ENCODE measurements around the gene SLC25A36.

The SLC25A36 gene

GRCh38 chr3:140913728-140914127 lies 27.9 kb upstream of the SLC25A36 start:
- DNase-seq, result no peak
- Histone ChIP-seq H3K4ac (ENCODE audit: low read depth, low read length) (no peak overlapping the region), H3K18ac (ENCODE audit: low read length) (no peak overlapping the region), H2BK15ac (replicated peaks; ENCODE audit: low read depth) (no peak overlapping the region), H4K8ac (ENCODE audit: low read depth, low read length) (no peak overlapping the region), H3K36me3 (ENCODE audit: control insufficient read depth, insufficient read depth, low read length) (no peaks in the 10 kb centered on the region), H3K4me1 (ENCODE audit: control insufficient read depth, low read depth, low read length) (no peaks in the 10 kb centered on the region), H3K79me1 (ENCODE audit: low read length) (no peaks in the 10 kb centered on the region), H3K27me3 (ENCODE audit: insufficient read depth, low read length, poor library complexity) (no peaks in the 10 kb centered on the region), H4K5ac (ENCODE audit: low read length) (no peak overlapping the region), H3K79me2 (ENCODE audit: control insufficient read depth, insufficient read depth, low read length) (no peaks in the 10 kb centered on the region), H2BK120ac (ENCODE audit: low read depth, low read length) (no peak overlapping the region), H3K23ac (ENCODE audit: low read length) (no peak overlapping the region), H3K4me2 (ENCODE audit: low read length) (no peak overlapping the region), H3K56ac (ENCODE audit: low read length) (no peak overlapping the region), H3K4me3 (ENCODE audit: low read length) (no peak overlapping the region), H2AK5ac (ENCODE audit: low read length) (no peak overlapping the region), H3K9ac (ENCODE audit: low read length) (no peak overlapping the region), H2BK5ac (ENCODE audit: low read length) (no peak overlapping the region), H3K27ac (ENCODE audit: low read depth, low read length) (no peak overlapping the region)
- WGBS (ENCODE audit: extremely low coverage, insufficient coverage, low lambda C conversion rate), result no CpG with 5 or more reads among the region's 5 CpGs

- H3K4me1 ChIP-seq (ENCODE audit: control insufficient read depth, low read depth, low read length), result no peaks in the 10 kb centered on the region
- H3K79me2 ChIP-seq (ENCODE audit: control insufficient read depth, insufficient read depth, low read length), result no peaks in the 10 kb centered on the region
- no peak overlapping the region for H4K8ac ChIP-seq (ENCODE audit: low read depth, low read length)
- H3K4ac ChIP-seq (ENCODE audit: low read depth, low read length), result no peak overlapping the region
- no peak overlapping the region for H3K56ac ChIP-seq (ENCODE audit: low read length)
- no peak for DNase-seq
- no peak overlapping the region for H3K9ac ChIP-seq (ENCODE audit: low read length)
- no peak overlapping the region for H2BK5ac ChIP-seq (ENCODE audit: low read length)
- H2BK120ac ChIP-seq (ENCODE audit: low read depth, low read length), result no peak overlapping the region
- no peaks in the 10 kb centered on the region for H3K79me1 ChIP-seq (ENCODE audit: low read length)
- no peak overlapping the region for H3K4me2 ChIP-seq (ENCODE audit: low read length)
- H3K27ac ChIP-seq (ENCODE audit: low read depth, low read length), result no peak overlapping the region
- no peaks in the 10 kb centered on the region for H3K36me3 ChIP-seq (ENCODE audit: control insufficient read depth, insufficient read depth, low read length)
- H3K18ac ChIP-seq (ENCODE audit: low read length), result no peak overlapping the region
- no peak overlapping the region for H2BK15ac ChIP-seq (replicated peaks; ENCODE audit: low read depth)
- no CpG with 5 or more reads among the region's 4 CpGs for WGBS (ENCODE audit: extremely low coverage, insufficient coverage, low lambda C conversion rate)
- H3K4me3 ChIP-seq (ENCODE audit: low read length), result no peak overlapping the region
- no peak overlapping the region for H4K5ac ChIP-seq (ENCODE audit: low read length)
- no peaks in the 10 kb centered on the region for H3K27me3 ChIP-seq (ENCODE audit: insufficient read depth, low read length, poor library complexity)
- no peak overlapping the region for H3K23ac ChIP-seq (ENCODE audit: low read length)
- no peak overlapping the region for H2AK5ac ChIP-seq (ENCODE audit: low read length)
These were observed 27.2 kb upstream of the SLC25A36 start for GRCh38 chr3:140914384-140914945.

GRCh38 chr3:140916603-140917002 lies 25.0 kb upstream of the SLC25A36 start:
- Histone ChIP-seq H3K9ac (ENCODE audit: low read length) (no peak overlapping the region), H3K56ac (ENCODE audit: low read length) (no peak overlapping the region), H3K79me1 (ENCODE audit: low read length) (no peaks in the 10 kb centered on the region), H3K27ac (ENCODE audit: low read depth, low read length) (no peak overlapping the region), H3K18ac (ENCODE audit: low read length) (no peak overlapping the region), H3K4ac (ENCODE audit: low read depth, low read length) (no peak overlapping the region), H2BK15ac (replicated peaks; ENCODE audit: low read depth) (no peak overlapping the region), H4K8ac (ENCODE audit: low read depth, low read length) (no peak overlapping the region), H2BK5ac (ENCODE audit: low read length) (no peak overlapping the region), H3K4me1 (ENCODE audit: control insufficient read depth, low read depth, low read length) (no peaks in the 10 kb centered on the region), H3K79me2 (ENCODE audit: control insufficient read depth, insufficient read depth, low read length) (no peaks in the 10 kb centered on the region), H3K36me3 (ENCODE audit: control insufficient read depth, insufficient read depth, low read length) (no peaks in the 10 kb centered on the region), H3K27me3 (ENCODE audit: insufficient read depth, low read length, poor library complexity) (no peaks in the 10 kb centered on the region), H3K23ac (ENCODE audit: low read length) (no peak overlapping the region), H3K4me2 (ENCODE audit: low read length) (no peak overlapping the region), H2BK120ac (ENCODE audit: low read depth, low read length) (no peak overlapping the region), H2AK5ac (ENCODE audit: low read length) (no peak overlapping the region), H3K4me3 (ENCODE audit: low read length) (no peak overlapping the region), H4K5ac (ENCODE audit: low read length) (no peak overlapping the region)
- no peak for DNase-seq

- no peak overlapping the region for H2BK5ac ChIP-seq (ENCODE audit: low read length)
- no peak overlapping the region for H2AK5ac ChIP-seq (ENCODE audit: low read length)
- no peak overlapping the region for H3K56ac ChIP-seq (ENCODE audit: low read length)
- H3K4me3 ChIP-seq (ENCODE audit: low read length), result no peak overlapping the region
- H3K79me2 ChIP-seq (ENCODE audit: control insufficient read depth, insufficient read depth, low read length), result no peaks in the 10 kb centered on the region
- no peaks in the 10 kb centered on the region for H3K36me3 ChIP-seq (ENCODE audit: control insufficient read depth, insufficient read depth, low read length)
- no peaks in the 10 kb centered on the region for H3K4me1 ChIP-seq (ENCODE audit: control insufficient read depth, low read depth, low read length)
- no peak overlapping the region for H3K4ac ChIP-seq (ENCODE audit: low read depth, low read length)
- H3K18ac ChIP-seq (ENCODE audit: low read length), result no peak overlapping the region
- H3K4me2 ChIP-seq (ENCODE audit: low read length), result no peak overlapping the region
- no peak overlapping the region for H4K8ac ChIP-seq (ENCODE audit: low read depth, low read length)
- H2BK15ac ChIP-seq (replicated peaks; ENCODE audit: low read depth), result no peak overlapping the region
- H3K27ac ChIP-seq (ENCODE audit: low read depth, low read length), result no peak overlapping the region
- DNase-seq, result no peak
- no peaks in the 10 kb centered on the region for H3K27me3 ChIP-seq (ENCODE audit: insufficient read depth, low read length, poor library complexity)
- H3K79me1 ChIP-seq (ENCODE audit: low read length), result no peaks in the 10 kb centered on the region
- no peak overlapping the region for H4K5ac ChIP-seq (ENCODE audit: low read length)
- no peak overlapping the region for H2BK120ac ChIP-seq (ENCODE audit: low read depth, low read length)
- WGBS (ENCODE audit: extremely low coverage, insufficient coverage, low lambda C conversion rate), result no CpG with 5 or more reads among the region's 5 CpGs
- no peak overlapping the region for H3K9ac ChIP-seq (ENCODE audit: low read length)
- no peak overlapping the region for H3K23ac ChIP-seq (ENCODE audit: low read length)
These were observed 23.9 kb upstream of the SLC25A36 start for GRCh38 chr3:140917772-140918171.

- Histone ChIP-seq H2AK5ac (ENCODE audit: low read length) (no peak overlapping the region), H3K36me3 (ENCODE audit: control insufficient read depth, insufficient read depth, low read length) (no peaks in the 10 kb centered on the region), H3K27ac (ENCODE audit: low read depth, low read length) (no peak overlapping the region), H3K18ac (ENCODE audit: low read length) (no peak overlapping the region), H3K4ac (ENCODE audit: low read depth, low read length) (no peak overlapping the region), H3K23ac (ENCODE audit: low read length) (no peak overlapping the region), H2BK120ac (ENCODE audit: low read depth, low read length) (no peak overlapping the region), H3K4me3 (ENCODE audit: low read length) (no peak overlapping the region), H3K27me3 (ENCODE audit: insufficient read depth, low read length, poor library complexity) (no peaks in the 10 kb centered on the region), H4K5ac (ENCODE audit: low read length) (no peak overlapping the region), H3K79me2 (ENCODE audit: control insufficient read depth, insufficient read depth, low read length) (no peaks in the 10 kb centered on the region), H3K56ac (ENCODE audit: low read length) (no peak overlapping the region), H4K8ac (ENCODE audit: low read depth, low read length) (no peak overlapping the region), H3K79me1 (ENCODE audit: low read length) (no peaks in the 10 kb centered on the region), H3K9ac (ENCODE audit: low read length) (no peak overlapping the region), H3K4me2 (ENCODE audit: low read length) (no peak overlapping the region), H2BK15ac (replicated peaks; ENCODE audit: low read depth) (no peak overlapping the region), H3K4me1 (ENCODE audit: control insufficient read depth, low read depth, low read length) (no peaks in the 10 kb centered on the region), H2BK5ac (ENCODE audit: low read length) (no peak overlapping the region)
- WGBS (ENCODE audit: extremely low coverage, insufficient coverage, low lambda C conversion rate), result no CpG with 5 or more reads among the region's 2 CpGs
- DNase-seq, result no peak
These were observed 21.6 kb upstream of the SLC25A36 start for GRCh38 chr3:140920029-140920428.

GRCh38 chr3:140922634-140923033 lies 19.0 kb upstream of the SLC25A36 start:
- Histone ChIP-seq H3K18ac (ENCODE audit: low read length) (no peak overlapping the region), H3K56ac (ENCODE audit: low read length) (no peak overlapping the region), H3K23ac (ENCODE audit: low read length) (no peak overlapping the region), H3K27ac (ENCODE audit: low read depth, low read length) (no peak overlapping the region), H3K4me3 (ENCODE audit: low read length) (no peak overlapping the region), H3K79me1 (ENCODE audit: low read length) (no peaks in the 10 kb centered on the region), H4K8ac (ENCODE audit: low read depth, low read length) (no peak overlapping the region), H3K4ac (ENCODE audit: low read depth, low read length) (no peak overlapping the region), H3K27me3 (ENCODE audit: insufficient read depth, low read length, poor library complexity) (no peaks in the 10 kb centered on the region), H2BK15ac (replicated peaks; ENCODE audit: low read depth) (no peak overlapping the region), H4K5ac (ENCODE audit: low read length) (no peak overlapping the region), H3K4me1 (ENCODE audit: control insufficient read depth, low read depth, low read length) (no peaks in the 10 kb centered on the region), H3K36me3 (ENCODE audit: control insufficient read depth, insufficient read depth, low read length) (no peaks in the 10 kb centered on the region), H2BK5ac (ENCODE audit: low read length) (no peak overlapping the region), H3K9ac (ENCODE audit: low read length) (no peak overlapping the region), H3K4me2 (ENCODE audit: low read length) (no peak overlapping the region), H2BK120ac (ENCODE audit: low read depth, low read length) (no peak overlapping the region), H3K79me2 (ENCODE audit: control insufficient read depth, insufficient read depth, low read length) (no peaks in the 10 kb centered on the region), H2AK5ac (ENCODE audit: low read length) (no peak overlapping the region)
- no CpG with 5 or more reads among the region's 1 CpG for WGBS (ENCODE audit: extremely low coverage, insufficient coverage, low lambda C conversion rate)
- DNase-seq, result peak; percentile 50
